ENCODE measurements around the gene OTUD7B. TPM values are rescaled to one million over a fixed set of nuclear protein-coding genes. Genes with fewer than 3 reads are reported as not detected.

OTUD7B gene
- total RNA-seq, 1 experiment from 2014 or later, result 14.2 TPM

DNA sequence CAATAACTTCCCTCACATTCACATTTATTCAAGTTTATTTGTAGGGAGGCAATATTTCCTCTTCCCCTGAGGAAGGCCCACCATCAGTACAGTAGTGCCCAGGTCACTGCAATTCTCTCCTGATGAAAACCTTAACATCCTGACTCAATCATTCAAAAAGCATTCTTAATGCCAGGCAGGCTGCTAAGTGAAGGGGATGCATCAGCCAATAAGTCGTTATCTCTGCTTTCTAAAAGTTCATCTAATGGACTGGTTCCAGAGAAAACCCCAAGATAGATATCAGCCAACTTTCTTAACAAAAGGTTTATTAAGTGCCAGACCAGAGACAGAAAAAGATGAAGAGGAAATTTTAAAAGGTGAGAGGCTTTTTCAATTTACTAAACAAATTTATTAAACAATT is 17.3 kb downstream of the OTUD7B start:
- H3K27me3 ChIP-seq (replicated peaks), result no peaks in the 10 kb centered on the region
- no peak for DNase-seq (ENCODE audit: low read depth in 1 of 2, low spot score in 2 of 2)
- peaks cover 44% of the 10 kb centered on the region for H3K4me1 ChIP-seq (replicated peaks)
- H3K36me3 ChIP-seq, result peaks cover 23% of the 10 kb centered on the region; the same call in 1 of the 2 replicates
- H3K4me3 ChIP-seq, result no peak overlapping the region
- H3K27ac ChIP-seq, result no peak overlapping the region
- no peaks in the 10 kb centered on the region for H3K9me3 ChIP-seq (replicated peaks)

DNA sequence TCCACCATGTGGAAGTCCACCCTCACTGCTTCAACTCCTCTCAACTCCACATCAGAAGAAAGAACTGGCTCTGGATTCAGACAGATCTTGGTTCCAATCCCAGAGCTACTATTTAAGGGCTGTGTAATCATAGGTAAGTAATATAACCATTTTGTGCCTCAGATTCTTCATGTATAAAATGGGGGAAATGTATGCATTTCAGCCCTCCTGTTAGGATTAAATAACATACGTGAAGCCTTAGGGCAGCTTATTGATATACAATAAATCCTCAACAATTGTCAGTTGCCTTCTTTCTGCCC is 23.3 kb downstream of the OTUD7B start:
- Histone ChIP-seq H3K4me3 (no peak overlapping the region), H3K36me3 (no peaks in the 10 kb centered on the region), H3K9me3 (replicated peaks) (no peaks in the 10 kb centered on the region), H3K27ac (peak overlapping the region; percentile 47), H3K4me1 (replicated peaks) (peaks cover 37% of the 10 kb centered on the region), H3K27me3 (replicated peaks) (no peaks in the 10 kb centered on the region)
- DNase-seq (ENCODE audit: low read depth in 1 of 2, low spot score in 2 of 2), result no peak

DNA sequence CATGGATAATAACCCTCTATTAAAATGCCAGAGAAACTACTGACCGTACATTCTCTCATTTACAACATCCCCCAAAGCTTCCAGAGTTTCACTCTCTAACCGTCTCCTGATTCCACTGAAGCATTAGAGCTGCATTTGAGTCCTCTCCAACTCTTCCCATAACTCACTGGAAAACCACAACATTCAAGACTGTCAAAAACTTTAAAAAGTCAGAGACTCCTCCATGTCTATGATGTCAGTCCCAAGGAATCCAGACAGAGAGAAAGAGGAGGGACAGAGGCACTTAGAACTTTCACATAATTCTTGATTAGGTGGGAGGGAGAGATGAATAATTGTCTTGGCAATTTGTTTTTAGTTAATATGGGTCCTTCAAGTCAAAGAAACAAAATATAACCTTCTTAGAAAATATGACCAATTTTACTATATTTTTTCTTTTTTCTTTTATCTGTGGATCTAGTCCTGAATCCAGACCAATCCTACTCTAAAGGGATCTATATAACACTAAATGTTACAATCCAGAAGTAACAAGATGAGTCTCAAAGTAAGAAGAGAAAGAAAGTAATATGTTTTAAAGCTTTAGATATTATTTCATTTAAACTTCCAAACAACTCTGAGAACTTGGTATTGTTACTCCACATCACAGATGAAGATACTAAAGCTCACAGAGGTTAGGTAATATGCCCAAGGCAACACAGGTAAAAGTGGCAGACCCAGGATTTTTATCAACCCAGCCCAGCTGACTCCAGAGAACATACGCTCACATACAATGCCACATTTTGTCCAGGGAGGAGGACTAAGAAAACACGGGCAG is 23.8 kb downstream of the OTUD7B start:
- Histone ChIP-seq H3K4me3 (no peak overlapping the region), H3K27ac (peak overlapping the region; percentile 47), H3K9me3 (replicated peaks) (no peaks in the 10 kb centered on the region), H3K27me3 (replicated peaks) (no peaks in the 10 kb centered on the region), H3K36me3 (no peaks in the 10 kb centered on the region), H3K4me1 (replicated peaks) (peaks cover 37% of the 10 kb centered on the region)
- peak in 1 of 2 experiments; percentile 77 for DNase-seq (ENCODE audit: low read depth in 1 of 2, low spot score in 2 of 2)

DNA sequence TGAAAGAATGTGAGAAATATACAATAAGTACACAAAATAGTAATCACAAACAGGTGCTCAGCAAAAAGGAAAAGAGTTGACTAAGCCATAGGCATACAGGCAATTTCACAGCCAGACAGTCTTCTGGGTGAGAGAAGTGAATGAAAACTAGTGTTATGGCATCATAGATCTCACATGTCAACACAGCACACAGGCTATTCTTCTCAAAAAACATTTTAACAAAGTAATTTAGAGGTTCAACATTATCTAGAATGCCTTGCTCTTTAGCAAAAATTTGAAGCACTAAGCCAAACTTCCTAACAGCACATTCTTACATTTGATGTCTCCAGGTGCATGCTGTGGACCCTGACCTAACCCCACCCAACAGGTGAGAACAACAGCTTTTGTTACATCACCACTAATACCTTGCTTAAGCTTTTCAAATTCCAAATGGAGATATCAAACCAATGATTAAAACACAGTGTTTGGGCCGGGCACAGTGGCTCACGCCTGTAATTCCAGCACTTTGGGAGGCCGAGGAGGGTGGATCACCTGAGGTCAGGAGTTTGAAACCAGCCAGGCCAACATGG is 30.5 kb downstream of the OTUD7B start:
- peaks cover 14% of the 10 kb centered on the region for H3K4me1 ChIP-seq (replicated peaks)
- no peak overlapping the region for H3K4me3 ChIP-seq
- DNase-seq (ENCODE audit: low read depth in 1 of 2, low spot score in 2 of 2), result no peak
- peaks cover 18% of the 10 kb centered on the region for H3K36me3 ChIP-seq
- H3K9me3 ChIP-seq (replicated peaks), result no peaks in the 10 kb centered on the region
- H3K27me3 ChIP-seq (replicated peaks), result no peaks in the 10 kb centered on the region
- H3K27ac ChIP-seq, result no peak overlapping the region

DNA sequence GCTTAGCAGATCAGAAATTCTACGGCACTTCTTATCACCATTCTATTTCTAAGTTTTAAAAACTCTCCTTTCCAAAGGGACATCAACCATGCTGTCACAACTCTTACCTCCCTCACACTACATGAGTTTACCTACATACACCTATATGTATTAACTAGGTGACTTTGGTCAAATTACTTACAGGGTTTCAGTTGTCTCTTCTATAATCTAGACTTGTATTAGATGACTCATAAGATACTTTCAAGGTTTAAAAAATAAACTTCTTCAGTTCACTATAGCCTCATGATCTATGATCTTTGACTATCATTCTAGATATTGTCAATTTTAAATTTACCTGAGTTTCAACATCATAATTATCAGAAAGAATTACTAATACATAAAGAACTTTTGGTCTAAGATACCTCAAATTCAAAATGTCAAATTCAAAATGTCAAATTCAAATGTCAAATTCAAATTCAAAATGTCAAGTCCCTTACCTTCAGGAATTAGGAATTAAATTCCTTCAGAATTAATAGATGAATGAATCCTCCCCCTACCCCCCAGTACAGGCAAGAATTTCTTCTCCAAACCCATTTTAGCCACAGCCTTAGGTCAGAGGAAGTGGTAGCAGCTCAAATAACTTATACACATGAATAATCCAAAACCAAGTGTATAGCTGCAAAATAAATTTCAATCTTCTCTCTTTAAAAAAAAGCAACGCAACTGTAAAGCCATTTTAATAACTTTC is 31.1 kb downstream of the OTUD7B start:
- H3K27me3 ChIP-seq (replicated peaks), result no peaks in the 10 kb centered on the region
- peaks cover 21% of the 10 kb centered on the region for H3K36me3 ChIP-seq
- no peaks in the 10 kb centered on the region for H3K9me3 ChIP-seq (replicated peaks)
- DNase-seq (ENCODE audit: low read depth in 1 of 2, low spot score in 2 of 2), result no peak
- H3K27ac ChIP-seq, result no peak overlapping the region
- H3K4me3 ChIP-seq, result no peak overlapping the region
- H3K4me1 ChIP-seq (replicated peaks), result peaks cover 14% of the 10 kb centered on the region

DNA sequence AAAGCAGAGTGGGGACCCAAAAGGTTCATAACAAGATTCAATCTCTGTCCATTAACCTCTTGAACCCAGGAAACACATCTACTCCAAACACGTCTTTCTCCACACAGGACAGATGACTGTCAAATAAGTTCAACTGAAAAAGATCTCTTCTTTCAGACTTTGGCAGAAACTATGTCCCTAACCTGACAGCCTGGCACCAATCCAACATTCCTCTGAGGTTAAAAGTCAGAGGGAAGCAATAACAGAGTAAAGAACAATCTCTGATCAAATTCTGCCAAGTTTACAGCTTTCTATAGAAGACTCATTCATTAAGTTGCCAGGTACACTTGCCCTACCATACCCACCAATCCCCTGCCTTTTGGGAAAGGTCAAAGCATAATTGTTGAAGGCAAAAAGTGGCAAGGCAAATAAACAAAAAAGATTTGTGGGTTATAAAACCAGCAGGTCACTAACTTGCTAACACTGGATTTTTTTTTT is 31.9 kb downstream of the OTUD7B start:
- peaks cover 14% of the 10 kb centered on the region for H3K4me1 ChIP-seq (replicated peaks)
- no peak overlapping the region for H3K4me3 ChIP-seq
- H3K27me3 ChIP-seq (replicated peaks), result no peaks in the 10 kb centered on the region
- H3K27ac ChIP-seq, result no peak overlapping the region
- H3K9me3 ChIP-seq (replicated peaks), result no peaks in the 10 kb centered on the region
- H3K36me3 ChIP-seq, result peaks cover 21% of the 10 kb centered on the region
- DNase-seq (ENCODE audit: low read depth in 1 of 2, low spot score in 2 of 2), result no peak

DNA sequence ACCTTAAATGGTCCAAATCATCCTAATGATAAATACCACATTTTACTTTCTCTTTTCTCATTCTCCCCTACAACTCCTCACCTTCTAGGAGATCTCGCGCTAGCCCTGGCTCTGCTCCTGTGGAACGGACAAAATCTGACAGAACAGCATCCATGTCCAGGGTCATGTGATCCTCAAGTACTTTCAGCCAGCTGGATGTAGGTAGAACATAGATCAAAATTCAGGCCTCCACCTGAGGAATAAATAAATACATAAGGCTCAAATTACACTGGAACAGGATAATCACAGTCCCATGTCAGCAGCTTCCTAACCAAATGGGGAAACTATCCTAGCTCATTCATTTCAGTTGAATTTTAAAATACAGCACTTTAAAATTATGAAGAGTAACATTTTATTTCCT is 33.2 kb downstream of the OTUD7B start:
- H3K4me3 ChIP-seq, result no peak overlapping the region

DNA sequence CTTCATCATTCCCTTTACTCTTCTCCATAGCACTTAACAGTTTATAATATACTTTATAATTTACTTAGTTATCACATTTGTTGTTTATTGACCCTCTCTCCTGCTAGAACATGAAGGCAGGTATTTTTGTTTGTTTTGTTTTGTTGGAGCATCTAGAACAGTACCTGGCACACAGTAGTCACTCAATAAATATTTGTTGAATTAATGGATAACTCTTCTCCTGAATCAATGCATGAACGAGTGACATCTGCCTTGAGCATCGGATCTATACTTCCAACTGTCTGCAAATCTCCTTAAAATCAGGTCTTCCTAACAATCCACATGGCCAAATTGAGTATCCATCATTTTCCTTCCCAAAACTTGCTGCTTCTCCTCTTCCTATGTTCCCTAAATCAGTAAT is 38.0 kb downstream of the OTUD7B start:
- Histone ChIP-seq H3K4me1 (replicated peaks) (no peaks in the 10 kb centered on the region), H3K4me3 (no peak overlapping the region), H3K27me3 (replicated peaks) (no peaks in the 10 kb centered on the region), H3K27ac (no peak overlapping the region), H3K9me3 (replicated peaks) (no peaks in the 10 kb centered on the region), H3K36me3 (peaks cover 70% of the 10 kb centered on the region)
- DNase-seq (ENCODE audit: low read depth in 1 of 2, low spot score in 2 of 2), result no peak

More for the DNA sequence above, 33.2 kb downstream of the OTUD7B start:
- H3K27ac ChIP-seq, result no peak overlapping the region
- peaks cover 14% of the 10 kb centered on the region for H3K4me1 ChIP-seq (replicated peaks)
- peaks cover 33% of the 10 kb centered on the region for H3K36me3 ChIP-seq
- no peaks in the 10 kb centered on the region for H3K9me3 ChIP-seq (replicated peaks)
- no peak for DNase-seq (ENCODE audit: low read depth in 1 of 2, low spot score in 2 of 2)
- no peaks in the 10 kb centered on the region for H3K27me3 ChIP-seq (replicated peaks)

DNA sequence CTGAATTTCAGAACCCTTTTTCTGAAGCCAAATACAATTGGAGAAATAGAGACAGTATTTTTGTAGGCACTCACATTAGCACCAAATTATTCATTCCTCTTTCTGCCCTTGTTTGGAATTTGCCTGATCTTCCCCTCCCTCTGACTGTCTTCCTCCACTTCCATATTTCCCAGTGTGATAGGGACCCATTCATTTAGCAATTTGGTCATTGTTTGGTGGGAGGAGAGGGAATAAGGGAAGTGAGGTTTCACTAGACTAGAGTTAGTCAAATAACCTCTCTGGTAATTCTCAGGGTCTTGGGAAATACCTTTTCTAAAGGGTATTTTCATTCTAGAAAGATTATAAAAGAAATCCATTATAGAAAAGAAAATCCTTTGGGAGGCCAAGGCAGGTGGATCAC is 42.9 kb downstream of the OTUD7B start:
- Histone ChIP-seq H3K27ac (no peak overlapping the region), H3K4me3 (no peak overlapping the region), H3K27me3 (replicated peaks) (no peaks in the 10 kb centered on the region), H3K36me3 (peaks cover 77% of the 10 kb centered on the region), H3K4me1 (replicated peaks) (no peaks in the 10 kb centered on the region), H3K9me3 (replicated peaks) (no peaks in the 10 kb centered on the region)
- DNase-seq (ENCODE audit: low read depth in 1 of 2, low spot score in 2 of 2), result no peak

DNA sequence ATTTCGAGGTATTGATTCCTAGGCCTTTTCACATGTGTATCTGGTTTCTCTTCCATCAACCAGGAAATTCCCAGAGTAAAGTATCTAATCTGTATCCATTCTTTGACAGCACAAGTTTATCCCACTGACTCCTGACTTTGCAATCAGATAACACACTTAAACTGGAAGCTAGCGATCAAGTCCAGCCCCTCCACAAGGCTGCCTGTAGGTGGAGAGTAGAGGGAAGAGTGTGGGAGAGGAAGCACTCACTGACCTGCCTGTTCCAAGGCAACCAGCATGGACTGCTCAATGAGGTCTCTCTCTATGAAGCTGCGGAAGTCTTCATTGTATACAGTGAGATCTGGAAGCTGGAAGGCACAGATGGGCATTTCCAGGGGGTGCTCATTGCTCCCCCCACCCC is 43.5 kb downstream of the OTUD7B start:
- Histone ChIP-seq H3K27ac (no peak overlapping the region), H3K4me1 (replicated peaks) (no peaks in the 10 kb centered on the region), H3K36me3 (peaks cover 75% of the 10 kb centered on the region), H3K27me3 (replicated peaks) (no peaks in the 10 kb centered on the region), H3K4me3 (no peak overlapping the region), H3K9me3 (replicated peaks) (no peaks in the 10 kb centered on the region)
- DNase-seq (ENCODE audit: low read depth in 1 of 2, low spot score in 2 of 2), result no peak

DNA sequence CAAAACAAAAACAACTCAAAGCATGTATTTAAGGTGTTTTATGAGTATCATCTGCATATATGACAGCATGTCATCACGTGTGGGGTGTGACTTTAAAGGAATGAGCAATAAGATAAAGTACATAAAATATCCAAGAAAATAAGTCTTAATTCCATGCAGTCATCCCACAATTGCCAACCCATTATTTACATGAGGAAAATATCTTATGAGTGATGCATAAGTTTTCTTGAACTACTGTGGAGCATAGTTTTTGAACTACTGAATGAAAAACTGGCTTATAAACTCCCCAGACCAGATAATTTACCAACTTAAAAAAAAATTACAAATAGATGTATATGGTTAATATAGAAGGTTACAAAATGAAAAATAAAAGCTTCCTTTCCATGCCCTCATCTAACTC is 44.1 kb downstream of the OTUD7B start:
- H3K27ac ChIP-seq, result no peak overlapping the region
- DNase-seq (ENCODE audit: low read depth in 1 of 2, low spot score in 2 of 2), result no peak
- no peaks in the 10 kb centered on the region for H3K9me3 ChIP-seq (replicated peaks)
- H3K4me1 ChIP-seq (replicated peaks), result no peaks in the 10 kb centered on the region
- no peak overlapping the region for H3K4me3 ChIP-seq
- peaks cover 72% of the 10 kb centered on the region for H3K36me3 ChIP-seq
- H3K27me3 ChIP-seq (replicated peaks), result no peaks in the 10 kb centered on the region

DNA sequence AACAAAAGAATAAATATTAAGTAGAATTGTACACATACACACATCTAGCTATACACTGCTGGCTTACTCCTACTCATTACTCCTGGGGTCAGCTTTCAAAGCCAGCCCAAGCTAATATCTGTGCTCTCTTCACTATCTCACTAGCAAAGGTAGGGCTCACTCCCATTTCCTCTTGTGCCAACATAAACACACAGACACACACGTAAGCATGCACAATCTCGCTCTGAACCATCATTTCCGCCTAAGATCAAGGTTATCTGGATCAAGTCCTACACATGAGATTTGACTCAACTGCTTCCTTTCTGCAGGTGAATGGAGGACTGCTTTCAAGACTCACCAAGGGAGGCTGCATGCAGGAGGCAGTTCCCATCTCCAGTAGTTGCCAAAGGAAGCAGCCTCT is 45.1 kb downstream of the OTUD7B start:
- Histone ChIP-seq H3K27me3 (replicated peaks) (no peaks in the 10 kb centered on the region), H3K9me3 (replicated peaks) (no peaks in the 10 kb centered on the region), H3K4me3 (no peak overlapping the region), H3K36me3 (peaks cover 68% of the 10 kb centered on the region), H3K4me1 (replicated peaks) (no peaks in the 10 kb centered on the region), H3K27ac (no peak overlapping the region)
- DNase-seq (ENCODE audit: low read depth in 1 of 2, low spot score in 2 of 2), result no peak

DNA sequence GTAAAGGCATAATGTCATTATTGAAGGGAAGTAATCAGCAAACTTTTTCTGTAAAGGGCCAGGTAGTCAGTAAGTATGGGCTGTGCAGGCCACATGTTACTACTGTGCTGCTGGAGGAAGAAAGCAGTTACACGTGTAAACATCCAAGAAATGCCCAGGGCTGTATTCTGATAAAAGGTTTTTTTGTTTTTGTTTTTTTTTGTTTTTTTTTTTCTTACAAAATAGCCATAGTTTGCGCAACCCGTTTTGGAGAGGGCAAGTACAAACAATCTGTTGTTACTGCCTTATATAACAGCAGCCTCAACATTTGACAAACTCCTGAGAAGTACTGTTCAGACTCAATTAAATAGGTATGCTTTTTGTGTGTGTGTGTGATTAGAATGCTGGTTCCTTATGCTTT is 47.2 kb downstream of the OTUD7B start:
- Histone ChIP-seq H3K4me3 (no peak overlapping the region), H3K4me1 (replicated peaks) (no peaks in the 10 kb centered on the region), H3K36me3 (peaks cover 69% of the 10 kb centered on the region), H3K27me3 (replicated peaks) (no peaks in the 10 kb centered on the region), H3K9me3 (replicated peaks) (no peaks in the 10 kb centered on the region), H3K27ac (no peak overlapping the region)
- DNase-seq (ENCODE audit: low read depth in 1 of 2, low spot score in 2 of 2), result no peak

DNA sequence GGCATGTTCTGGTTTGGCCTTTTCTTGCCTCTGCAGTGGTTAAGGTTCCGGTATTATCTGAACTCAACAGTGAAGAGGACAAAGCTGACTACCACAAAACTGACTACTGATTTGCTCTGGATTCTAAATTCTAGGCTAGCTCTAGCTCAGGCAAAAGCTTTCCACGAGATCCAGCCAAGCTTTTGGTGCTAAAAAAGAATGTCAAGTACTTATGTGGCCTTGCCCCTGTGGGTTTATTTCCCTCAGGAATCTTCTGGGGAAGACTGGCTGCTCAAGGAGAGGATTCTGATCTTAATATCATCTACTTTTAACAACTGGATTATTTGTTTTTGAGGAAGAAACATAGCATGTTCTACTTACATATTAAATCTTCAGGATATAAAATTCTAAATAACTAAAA is 47.8 kb downstream of the OTUD7B start:
- Histone ChIP-seq H3K27me3 (replicated peaks) (no peaks in the 10 kb centered on the region), H3K36me3 (peaks cover 72% of the 10 kb centered on the region), H3K4me1 (replicated peaks) (no peaks in the 10 kb centered on the region), H3K9me3 (replicated peaks) (no peaks in the 10 kb centered on the region), H3K27ac (no peak overlapping the region), H3K4me3 (no peak overlapping the region)
- DNase-seq (ENCODE audit: low read depth in 1 of 2, low spot score in 2 of 2), result no peak
